Cardiac muscle cell (in vitro differentiated cells and primary cell): ENCODE data around the gene GPHB5. TPM values are rescaled to one million over a fixed set of nuclear protein-coding genes. Genes with fewer than 3 reads are reported as not detected.
"Not testable (repeated sequence)": the region's sequence is repeated elsewhere in the genome, so short reads cannot be mapped to it uniquely, and the experiment has no call there.

ENCODE experiments used
- DNase-seq, 2 donors: peaks; one replicate each; pipeline versions ENCODE4 v3.0.0 to v3.0.0-alpha.2; 2010 to 2017; ENCODE audit warnings: low read depth in 1 of 2, low spot score in 1 of 2
- H3K27ac ChIP-seq: fragments of 200-600 bp; sonication (generic); 2 replicates; pipeline ENCODE4 v1.5.1; 2016
- H3K27me3 ChIP-seq: fragments of 200-600 bp; sonication (generic); 2 replicates; pipeline ENCODE4 v1.6.0; 2016; ENCODE audit warnings: control low read depth
- H3K36me3 ChIP-seq: fragments of 200-600 bp; sonication (generic); 2 replicates; pipeline ENCODE4 v1.5.1; 2016; ENCODE audit warnings: control low read depth
- H3K4me1 ChIP-seq: fragments of 200-600 bp; sonication (generic); 2 replicates; pipeline ENCODE4 v1.8.1; 2017; ENCODE audit warnings: low read depth, mild to moderate bottlenecking, mixed run types
- H3K4me3 ChIP-seq: fragments of 200-600 bp; sonication (generic); 2 replicates; pipeline ENCODE4 v1.5.1; 2016; ENCODE audit warnings: mild to moderate bottlenecking
- H3K9me3 ChIP-seq: fragments of 200-600 bp; sonication (generic); 2 replicates; pipeline ENCODE4 v1.5.1; 2017; ENCODE audit warnings: low read depth, mild to moderate bottlenecking, control low read depth
- CTCF ChIP-seq: IDR thresholded peaks from 2 replicates; pipeline ENCODE4 v1.5.1; 2012; ENCODE audit warnings: low read depth, mild to moderate bottlenecking, low read length
- polyA plus RNA-seq: library from polyadenylated mRNA; unstranded; fragments of >200 nt; fragmentation: Nextera tagmentation; extraction: Ambion mirVana; gene quantifications from 2 replicates; pipeline ENCODE4 v1.2.1, GENCODE V29; 2016
- total RNA-seq: library from RNA; depleted of rRNA; stranded (reverse); fragments of >200 nt; gene quantifications from 2 replicates; pipeline ENCODE4 v1.2.3, GENCODE V29; 2016

GPHB5 gene
- total and polyA plus RNA-seq, 2 experiments from 2014 or later: not detected

GRCh38 chr14:63326840-63327239 lies 8.1 kb upstream of the GPHB5 start:
- no peaks in the 10 kb centered on the region for H3K9me3 ChIP-seq
- no peaks in the 10 kb centered on the region for H3K27me3 ChIP-seq
- H3K4me1 ChIP-seq: no peaks in the 10 kb centered on the region
- no peak for DNase-seq
- H3K36me3 ChIP-seq: no peaks in the 10 kb centered on the region
- H3K27ac ChIP-seq: no peak overlapping the region
- no peak overlapping the region for H3K4me3 ChIP-seq
- TF ChIP-seq CTCF: no peak

- H3K4me3 ChIP-seq: no peak overlapping the region
- no peaks in the 10 kb centered on the region for H3K4me1 ChIP-seq
- TF ChIP-seq CTCF: no peak
Measured at GRCh38 chr14:63322897-63323573, 4.3 kb upstream of the GPHB5 start.

GRCh38 chr14:63322472-63322871 lies 3.7 kb upstream of the GPHB5 start:
- Histone ChIP-seq H3K4me3 (no peak overlapping the region), H3K27me3 (no peaks in the 10 kb centered on the region), H3K36me3 (no peaks in the 10 kb centered on the region), H3K4me1 (no peaks in the 10 kb centered on the region), H3K27ac (no peak overlapping the region), H3K9me3 (no peaks in the 10 kb centered on the region)
- DNase-seq: no peak
- TF ChIP-seq CTCF: no peak

More at GRCh38 chr14:63322897-63323573, 4.3 kb upstream of the GPHB5 start:
- Histone ChIP-seq H3K27ac (no peak overlapping the region), H3K36me3 (no peaks in the 10 kb centered on the region), H3K27me3 (no peaks in the 10 kb centered on the region), H3K9me3 (no peaks in the 10 kb centered on the region)
- DNase-seq: no peak

GRCh38 chr14:63308723-63309317 lies 9.9 kb downstream of the GPHB5 start:
- peak; percentile 61 for TF ChIP-seq CTCF
- Histone ChIP-seq H3K27me3 (no peaks in the 10 kb centered on the region), H3K36me3 (no peaks in the 10 kb centered on the region), H3K4me3 (no peak overlapping the region), H3K9me3 (no peaks in the 10 kb centered on the region), H3K4me1 (no peaks in the 10 kb centered on the region), H3K27ac (no peak overlapping the region)
- DNase-seq: peak; percentile 33 to 48

GRCh38 chr14:63304429-63304828 lies 14.3 kb downstream of the GPHB5 start:
- H3K36me3 ChIP-seq, H3K4me3 ChIP-seq, H3K4me1 ChIP-seq, H3K9me3 ChIP-seq, DNase-seq, H3K27me3 ChIP-seq, H3K27ac ChIP-seq: not testable (repeated sequence)

- Histone ChIP-seq H3K9me3 (no peaks in the 10 kb centered on the region), H3K27ac (no peak overlapping the region), H3K27me3 (no peaks in the 10 kb centered on the region), H3K4me1 (no peaks in the 10 kb centered on the region), H3K4me3 (no peak overlapping the region), H3K36me3 (no peaks in the 10 kb centered on the region)
- DNase-seq: no peak
- TF ChIP-seq CTCF: no peak
Measured at GRCh38 chr14:63301891-63302534, 16.7 kb downstream of the GPHB5 start.
